CD14-positive monocyte (primary cell): ENCODE data around the gene SCUBE1. TPM values are rescaled to one million over a fixed set of nuclear protein-coding genes. Genes with fewer than 3 reads are reported as not detected.

Experiments
- DNase-seq, 3 donors: peaks; one replicate each; pipeline ENCODE4 v3.0.0-alpha.2; 2011 to 2022
- H2AFZ ChIP-seq: 2 replicates; pipeline ENCODE4 v1.6.0; 2012; ENCODE audit warnings: mild to moderate bottlenecking, low read depth, low read length, inconsistent platforms; ENCODE audit not compliant: insufficient read depth, poor library complexity, severe bottlenecking
- H3K27ac ChIP-seq, 2 donors: 1 replicate in 1 of 2; 2 replicates in 1 of 2; pipeline ENCODE4 v1.5.1; 2012 to 2013; ENCODE audit warnings: low read length in 2 of 2, control low read depth in 1 of 2, inconsistent platforms in 1 of 2, low read depth in 1 of 2, mild to moderate bottlenecking in 1 of 2
- H3K27me3 ChIP-seq, 2 donors: one replicate each; pipeline versions ENCODE4 v1.6.0 to v1.6.1; 2011 to 2013; ENCODE audit warnings: low read length in 2 of 2; ENCODE audit not compliant: control insufficient read depth in 2 of 2, insufficient read depth in 2 of 2
- H3K36me3 ChIP-seq, 2 donors: replicated peaks in 1 of 2; 1 replicate in 1 of 2; 2 replicates in 1 of 2; pipeline versions ENCODE4 v1.5.1 to v1.6.1; 2012 to 2013; ENCODE audit warnings: low read length in 2 of 2, control low read depth in 1 of 2, inconsistent platforms in 1 of 2, mild to moderate bottlenecking in 1 of 2; ENCODE audit not compliant: insufficient read depth in 2 of 2, control insufficient read depth in 1 of 2
- H3K4me1 ChIP-seq, 2 donors: 1 replicate in 1 of 2; 2 replicates in 1 of 2; pipeline versions ENCODE4 v1.5.1 to v1.6.1; 2012 to 2013; ENCODE audit warnings: low read length in 2 of 2, control low read depth in 1 of 2, inconsistent platforms in 1 of 2, mild to moderate bottlenecking in 1 of 2, moderate library complexity in 1 of 2; ENCODE audit not compliant: insufficient read depth in 2 of 2, control insufficient read depth in 1 of 2
- H3K4me2 ChIP-seq: replicated peaks from 2 replicates; pipeline ENCODE3; 2012; ENCODE audit warnings: low read length, moderate library complexity, mild to moderate bottlenecking; ENCODE audit not compliant: poor library complexity, severe bottlenecking; ENCODE audit errors: extremely low read depth
- H3K4me3 ChIP-seq, 3 experiments: fragments of 200-600 bp in 1 of 3; sonication (generic) in 1 of 3; replicated peaks in 1 of 3; 1 replicate in 2 of 3; 2 replicates in 1 of 3; pipeline ENCODE4 v1.5.1; 2011 to 2013; ENCODE audit warnings: low read length in 3 of 3, mild to moderate bottlenecking in 3 of 3, control low read depth in 2 of 3, low read depth in 2 of 3, inconsistent platforms in 1 of 3, moderate library complexity in 1 of 3
- H3K79me2 ChIP-seq: 2 replicates; pipeline ENCODE4 v1.6.0; 2012; ENCODE audit warnings: mild to moderate bottlenecking, control low read depth, inconsistent platforms, low read length, moderate library complexity; ENCODE audit not compliant: insufficient read depth
- H3K9ac ChIP-seq: 2 replicates; pipeline ENCODE4 v1.6.0; 2017; ENCODE audit warnings: low read length, mild to moderate bottlenecking; ENCODE audit not compliant: insufficient read depth, poor library complexity, severe bottlenecking
- H3K9me3 ChIP-seq, 2 donors: replicated peaks in 1 of 2; 1 replicate in 1 of 2; 2 replicates in 1 of 2; pipeline versions ENCODE4 v1.5.1 to v1.6.1; 2012 to 2013; ENCODE audit warnings: low read length in 2 of 2, control low read depth in 1 of 2; ENCODE audit not compliant: control insufficient read depth in 1 of 2, insufficient read depth in 1 of 2
- H4K20me1 ChIP-seq: 2 replicates; pipeline ENCODE4 v1.6.0; 2012; ENCODE audit warnings: mild to moderate bottlenecking, low read length, control low read depth, moderate library complexity; ENCODE audit not compliant: insufficient read depth
- H3K27ac Mint-ChIP-seq, 7 donors: one replicate each; pipeline ENCODE4 v1.8.0; 2020; ENCODE audit warnings: mild to moderate bottlenecking in 7 of 7, mixed read lengths in 7 of 7, moderate library complexity in 6 of 7, inconsistent platforms in 2 of 7
- H3K27me3 Mint-ChIP-seq, 3 donors: one replicate each; pipeline ENCODE4 v1.8.0; 2021 to 2022; ENCODE audit warnings: low read depth in 3 of 3, mild to moderate bottlenecking in 3 of 3, mixed read lengths in 3 of 3, moderate library complexity in 3 of 3, inconsistent platforms in 1 of 3
- H3K36me3 Mint-ChIP-seq, 2 donors: one replicate each; pipeline ENCODE4 v1.8.0; 2020; ENCODE audit warnings: mixed read lengths in 2 of 2, inconsistent platforms in 1 of 2, mild to moderate bottlenecking in 1 of 2
- H3K4me1 Mint-ChIP-seq: one replicate; pipeline ENCODE4 v1.8.0; 2020; ENCODE audit warnings: mild to moderate bottlenecking, mixed read lengths
- H3K4me3 Mint-ChIP-seq, 2 donors: one replicate each; pipeline ENCODE4 v1.8.0; 2020; ENCODE audit warnings: mild to moderate bottlenecking in 2 of 2, mixed read lengths in 2 of 2, moderate library complexity in 1 of 2
- H3K9me3 Mint-ChIP-seq, 7 donors: one replicate each; pipeline ENCODE4 v1.8.0; 2020 to 2022; ENCODE audit warnings: mixed read lengths in 7 of 7, mild to moderate bottlenecking in 6 of 7, moderate library complexity in 6 of 7, inconsistent platforms in 2 of 7
- CTCF ChIP-seq: fragments of 200-600 bp; IDR thresholded peaks from one replicate; pipeline ENCODE4 v1.8.0; 2022; ENCODE audit warnings: antibody characterized with exemption, mild to moderate bottlenecking
- WGBS: methylation state at CpG from one replicate; pipeline ENCODE4 v1.1.5; 2013; ENCODE audit warnings: missing lambda C conversion rate; ENCODE audit not compliant: insufficient coverage; 5-methylcytosine and 5-hydroxymethylcytosine counted together
- intact Hi-C, 2 donors: fragments of 100-400 bp; cut with micrococcal nuclease; formaldehyde crosslinking; loops; one replicate each; pipeline versions ENCODE4 v1.15.0 to v1.15.1; 2023
- polyA plus RNA-seq, 3 donors: library from polyadenylated mRNA; depleted of rRNA in 1 of 3; unstranded in 2 of 3; stranded (reverse) in 1 of 3; fragments of 300-500 nt in 2 of 3; fragments of >200 nt in 1 of 3; fragmentation: Illumina TruSeq in 2 of 3; gene quantifications; 1 replicate in 2 of 3; 2 replicates in 1 of 3; pipeline ENCODE4 v1.2.3, GENCODE V29; 2012 to 2021

Gene SCUBE1
- polyA plus RNA-seq, 3 donors, result 0.20 to 0.32 (median 0.26) TPM

DNA sequence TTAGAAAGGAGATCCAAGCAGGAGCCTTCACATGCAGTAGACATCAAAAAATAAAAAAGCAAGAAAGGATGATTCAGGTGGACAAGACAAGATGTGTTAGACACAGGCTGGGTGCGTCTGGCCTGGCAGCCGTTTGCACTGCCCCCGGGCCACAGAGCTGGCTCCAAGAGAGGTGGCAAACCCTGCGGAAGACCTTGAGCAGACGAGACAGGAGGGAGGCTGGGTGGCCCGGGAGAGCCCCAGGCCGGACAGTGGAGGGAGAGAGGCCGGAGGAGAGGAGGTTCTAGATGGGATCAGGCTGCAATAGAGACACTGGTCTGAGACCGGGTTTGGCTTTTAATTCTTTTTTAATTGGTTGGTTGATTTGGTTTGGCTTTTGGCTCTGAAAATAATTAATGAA is 86.6 kb downstream of the SCUBE1 start:
- H3K9me3 Mint-ChIP-seq, result no peaks in the 10 kb centered on the region
- H2AFZ ChIP-seq, result no peak overlapping the region
- H3K4me2 ChIP-seq, result no peak overlapping the region
- H3K4me3 ChIP-seq, result no peak overlapping the region
- H3K9me3 ChIP-seq, result no peaks in the 10 kb centered on the region
- peaks cover 2% of the 10 kb centered on the region for H3K4me1 Mint-ChIP-seq
- peaks cover 14 to 26% (median 14%) of the 10 kb centered on the region in 3 donors for H3K27me3 Mint-ChIP-seq
- DNase-seq, result no peak
- TF ChIP-seq CTCF, result no peak
- H4K20me1 ChIP-seq, result no peaks in the 10 kb centered on the region
- no peak overlapping the region for H3K4me3 Mint-ChIP-seq
- no peak overlapping the region for H3K27ac ChIP-seq
- no peaks in the 10 kb centered on the region for H3K36me3 ChIP-seq
- H3K4me1 ChIP-seq, result no peaks in the 10 kb centered on the region
- no peaks in the 10 kb centered on the region for H3K36me3 Mint-ChIP-seq
- WGBS, result 90% methylated on average over 7 of the region's 9 CpGs
- H3K79me2 ChIP-seq, result no peaks in the 10 kb centered on the region
- H3K27me3 ChIP-seq, result peaks cover 0 to 4% of the 10 kb centered on the region in 2 donors
- no peak overlapping the region for H3K9ac ChIP-seq
- intact Hi-C loops, result no loop called here
- H3K27ac Mint-ChIP-seq, result no peak overlapping the region

DNA sequence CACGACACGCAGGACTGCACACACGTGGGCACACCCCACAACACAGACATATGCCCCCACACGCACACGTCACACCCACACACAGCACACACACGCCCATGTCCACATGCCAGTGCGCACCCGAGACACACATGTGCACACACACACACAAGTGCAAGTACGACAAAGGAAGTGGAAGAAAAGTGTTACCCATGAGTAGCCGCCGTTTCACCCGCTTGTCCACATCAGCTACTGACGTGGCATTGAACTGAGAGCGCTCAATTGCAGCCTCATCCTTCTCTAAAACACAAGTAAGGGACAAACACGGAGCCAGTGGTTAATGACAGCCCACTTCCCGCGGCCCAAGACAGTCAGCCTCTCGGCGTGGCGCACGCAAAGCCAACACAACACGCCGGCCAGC is 87.9 kb downstream of the SCUBE1 start:
- H3K9ac ChIP-seq, result no peak overlapping the region
- H3K79me2 ChIP-seq, result no peaks in the 10 kb centered on the region
- intact Hi-C loops, result no loop called here
- no peak overlapping the region for H3K4me2 ChIP-seq
- Mint-ChIP-seq H3K27me3 (peaks cover 14 to 24% (median 15%) of the 10 kb centered on the region in 3 donors), H3K36me3 (no peaks in the 10 kb centered on the region), H3K27ac (no peak overlapping the region), H3K4me3 (no peak overlapping the region), H3K4me1 (peaks cover 2% of the 10 kb centered on the region), H3K9me3 (no peaks in the 10 kb centered on the region)
- DNase-seq, result no peak
- no peaks in the 10 kb centered on the region for H3K4me1 ChIP-seq
- H3K9me3 ChIP-seq, result no peaks in the 10 kb centered on the region
- 93% methylated on average over 13 of the region's 23 CpGs for WGBS
- no peak overlapping the region for H2AFZ ChIP-seq
- no peak overlapping the region for H3K27ac ChIP-seq
- no peaks in the 10 kb centered on the region for H4K20me1 ChIP-seq
- no peak for TF ChIP-seq CTCF
- H3K36me3 ChIP-seq, result no peaks in the 10 kb centered on the region
- peaks cover 0 to 4% of the 10 kb centered on the region in 2 donors for H3K27me3 ChIP-seq
- no peak overlapping the region for H3K4me3 ChIP-seq
